GM19397 (cell line): ENCODE data around the gene MST1.

Experiments used
- ATAC-seq: cut with Tn5 transposase; IDR thresholded peaks from one replicate; pipeline ENCODE4 v1.9.1; 2021; ENCODE audit warnings: mild to moderate bottlenecking, moderate library complexity; ENCODE audit not compliant: unreplicated experiment

MST1 gene

GRCh38 chr3:49639551-49639950 is 49.7 kb downstream of the MST1 start:
- ATAC-seq: no peak

- no peak for ATAC-seq
Measured at GRCh38 chr3:49638445-49638844, 50.8 kb downstream of the MST1 start.

DNA sequence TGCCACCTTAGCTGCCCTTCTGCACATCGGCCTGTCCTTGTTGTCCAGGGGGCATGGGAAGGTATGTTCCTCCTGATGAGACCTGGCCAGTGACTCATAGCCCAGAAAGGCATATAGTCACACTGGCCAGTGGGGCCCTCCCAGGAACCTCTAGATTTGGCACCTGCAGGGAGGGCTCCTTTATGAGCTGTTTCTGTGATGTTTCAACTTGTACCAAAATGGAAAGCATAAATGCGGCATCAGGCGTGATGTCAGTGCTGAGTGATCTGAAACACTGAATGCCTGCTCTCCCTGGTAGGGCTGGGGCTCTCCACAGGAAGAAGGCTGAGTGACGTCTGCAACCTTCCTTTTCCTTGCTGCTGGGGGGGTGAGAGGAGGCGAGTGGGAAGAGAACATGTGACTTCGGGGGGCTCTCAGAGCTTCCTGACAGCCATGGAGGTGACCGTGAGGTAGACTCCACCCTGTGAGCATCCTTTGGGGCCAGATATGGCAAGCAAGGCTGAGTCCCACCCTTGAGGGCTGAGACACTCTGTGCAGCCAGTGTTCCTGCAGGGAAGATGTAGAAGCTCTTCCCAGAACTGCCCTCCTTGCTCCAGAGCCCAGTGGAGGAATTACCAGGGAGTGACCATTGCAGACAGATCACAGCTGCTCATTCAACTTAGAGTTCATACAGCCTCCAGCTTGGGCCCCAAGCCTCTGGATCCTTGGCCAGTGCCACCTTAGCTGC is 52.2 kb downstream of the MST1 start:
- no peak for ATAC-seq

- ATAC-seq: no peak
Measured at GRCh38 chr3:49634736-49635135, 54.5 kb downstream of the MST1 start.
